ENCODE measurements around the gene TLCD4.

The TLCD4 gene

GRCh38 chr1:95117207-95118066, at the start of gene TLCD4:
TLCD4 (plus strand) TSS chr1:95117355; CDS start chr1:95143902, 26,547 bp downstream.
- no peaks in the 10 kb centered on the region for H3K9me3 ChIP-seq (ENCODE audit: control insufficient read depth, insufficient read depth, low read length)
- H3K36me3 ChIP-seq (ENCODE audit: control insufficient read depth, insufficient read depth, low read length) = no peaks in the 10 kb centered on the region
- H3K4me3 ChIP-seq (ENCODE audit: low read depth, low read length) = peak within 1 kb of the TSS; percentile 62
- H3K9ac ChIP-seq (ENCODE audit: low read depth, low read length) = peak within 1 kb of the TSS; percentile 13
- peaks cover 10% of the 10 kb centered on the region for H3K27me3 ChIP-seq (ENCODE audit: control insufficient read depth, insufficient read depth, low read length)
- H3K4me1 ChIP-seq (ENCODE audit: control insufficient read depth, insufficient read depth, low read length) = no peaks in the 10 kb centered on the region

DNA sequence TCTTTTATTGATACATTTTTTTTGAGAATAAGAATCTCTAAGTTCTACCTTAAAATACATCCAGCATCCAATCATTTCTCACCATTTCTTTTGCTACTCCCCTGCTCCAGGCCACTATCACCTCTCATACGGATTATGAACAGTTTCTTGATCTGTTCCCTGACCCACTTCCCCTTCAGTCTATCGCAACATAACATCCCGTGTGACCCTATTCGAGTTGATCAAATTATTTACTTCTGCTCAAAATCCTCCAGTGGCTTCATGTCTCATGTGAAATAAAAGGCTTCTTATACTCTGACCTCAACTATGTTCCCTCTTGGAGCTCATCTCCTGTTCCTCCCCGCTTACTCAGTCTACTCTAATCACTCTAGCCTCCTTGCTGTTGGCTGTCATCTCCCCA, 49.6 kb upstream of the TLCD4 start:
- Histone ChIP-seq H3K9ac (ENCODE audit: low read depth, low read length) (no peak overlapping the region), H3K4me3 (ENCODE audit: low read depth, low read length) (no peak overlapping the region), H3K4me1 (ENCODE audit: control insufficient read depth, insufficient read depth, low read length) (no peaks in the 10 kb centered on the region), H3K27me3 (ENCODE audit: control insufficient read depth, insufficient read depth, low read length) (no peaks in the 10 kb centered on the region), H3K36me3 (ENCODE audit: control insufficient read depth, insufficient read depth, low read length) (no peaks in the 10 kb centered on the region), H3K9me3 (ENCODE audit: control insufficient read depth, insufficient read depth, low read length) (no peaks in the 10 kb centered on the region)

GRCh38 chr1:95068956-95069709, 48.0 kb upstream of the TLCD4 start:
- Histone ChIP-seq H3K9ac (ENCODE audit: low read depth, low read length) (no peak overlapping the region), H3K9me3 (ENCODE audit: control insufficient read depth, insufficient read depth, low read length) (no peaks in the 10 kb centered on the region), H3K36me3 (ENCODE audit: control insufficient read depth, insufficient read depth, low read length) (no peaks in the 10 kb centered on the region), H3K27me3 (ENCODE audit: control insufficient read depth, insufficient read depth, low read length) (peaks cover 3% of the 10 kb centered on the region), H3K4me1 (ENCODE audit: control insufficient read depth, insufficient read depth, low read length) (no peaks in the 10 kb centered on the region), H3K4me3 (ENCODE audit: low read depth, low read length) (no peak overlapping the region)

DNA sequence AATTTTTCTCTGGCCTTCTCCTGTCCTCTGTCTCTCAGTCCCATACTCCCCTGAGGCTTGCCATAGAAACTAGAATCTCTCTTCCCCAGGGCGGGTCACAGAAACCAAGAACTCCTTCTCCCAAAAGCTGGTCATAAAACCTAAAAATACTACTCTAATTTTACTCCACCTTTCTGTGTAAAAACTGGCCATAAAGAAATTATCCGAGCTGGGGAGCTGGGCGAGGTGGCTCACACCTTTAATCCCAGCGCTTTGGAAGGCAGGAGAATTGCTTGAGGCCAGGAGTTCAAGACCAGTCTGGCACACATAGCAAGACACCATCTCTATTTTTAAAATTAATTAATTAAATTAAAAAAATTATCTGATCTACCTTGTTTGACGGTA, 47.5 kb upstream of the TLCD4 start:
- Histone ChIP-seq H3K27me3 (ENCODE audit: control insufficient read depth, insufficient read depth, low read length) (peaks cover 3% of the 10 kb centered on the region), H3K4me1 (ENCODE audit: control insufficient read depth, insufficient read depth, low read length) (no peaks in the 10 kb centered on the region), H3K36me3 (ENCODE audit: control insufficient read depth, insufficient read depth, low read length) (no peaks in the 10 kb centered on the region), H3K9me3 (ENCODE audit: control insufficient read depth, insufficient read depth, low read length) (no peaks in the 10 kb centered on the region), H3K4me3 (ENCODE audit: low read depth, low read length) (no peak overlapping the region), H3K9ac (ENCODE audit: low read depth, low read length) (no peak overlapping the region)

GRCh38 chr1:95071539-95071938, 45.6 kb upstream of the TLCD4 start:
- H3K27me3 ChIP-seq (ENCODE audit: control insufficient read depth, insufficient read depth, low read length) = peaks cover 6% of the 10 kb centered on the region
- H3K4me1 ChIP-seq (ENCODE audit: control insufficient read depth, insufficient read depth, low read length) = no peaks in the 10 kb centered on the region
- no peaks in the 10 kb centered on the region for H3K9me3 ChIP-seq (ENCODE audit: control insufficient read depth, insufficient read depth, low read length)
- H3K9ac ChIP-seq (ENCODE audit: low read depth, low read length) = no peak overlapping the region
- H3K4me3 ChIP-seq (ENCODE audit: low read depth, low read length) = no peak overlapping the region
- H3K36me3 ChIP-seq (ENCODE audit: control insufficient read depth, insufficient read depth, low read length) = no peaks in the 10 kb centered on the region

DNA sequence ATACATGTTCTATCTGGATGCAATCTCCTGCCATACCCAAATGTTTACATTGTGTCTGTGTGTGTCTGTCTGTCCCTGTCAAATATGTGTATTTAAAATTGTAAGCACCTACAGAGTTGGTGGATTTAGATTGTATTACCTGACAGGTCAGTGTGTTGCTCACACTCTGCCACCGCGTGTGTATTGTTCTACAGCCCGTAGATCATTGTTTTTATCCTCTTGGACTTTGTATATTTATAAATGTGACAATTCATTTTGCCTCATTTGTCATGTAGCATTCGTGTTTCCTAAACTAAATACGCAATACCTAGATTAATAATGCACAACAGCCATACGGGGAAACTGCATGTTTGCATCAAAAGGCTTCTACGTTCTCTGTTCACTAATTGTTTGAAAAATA, 45.0 kb upstream of the TLCD4 start:
- peak overlapping the region; percentile 48 for H3K9ac ChIP-seq (ENCODE audit: low read depth, low read length)
- H3K36me3 ChIP-seq (ENCODE audit: control insufficient read depth, insufficient read depth, low read length) = no peaks in the 10 kb centered on the region
- no peaks in the 10 kb centered on the region for H3K9me3 ChIP-seq (ENCODE audit: control insufficient read depth, insufficient read depth, low read length)
- peaks cover 6% of the 10 kb centered on the region for H3K27me3 ChIP-seq (ENCODE audit: control insufficient read depth, insufficient read depth, low read length)
- H3K4me1 ChIP-seq (ENCODE audit: control insufficient read depth, insufficient read depth, low read length) = no peaks in the 10 kb centered on the region
- peak overlapping the region; percentile 97 for H3K4me3 ChIP-seq (ENCODE audit: low read depth, low read length)

GRCh38 chr1:95072532-95073419, 44.4 kb upstream of the TLCD4 start, which contains the start of gene ALG14:
ALG14 (minus strand) TSS chr1:95072951; CDS start chr1:95072898, 53 bp downstream.
- H3K4me1 ChIP-seq (ENCODE audit: control insufficient read depth, insufficient read depth, low read length) = no peaks in the 10 kb centered on the region
- H3K9me3 ChIP-seq (ENCODE audit: control insufficient read depth, insufficient read depth, low read length) = no peaks in the 10 kb centered on the region
- H3K4me3 ChIP-seq (ENCODE audit: low read depth, low read length) = peak within 1 kb of the TSS; percentile 97
- peak within 1 kb of the TSS; percentile 48 for H3K9ac ChIP-seq (ENCODE audit: low read depth, low read length)
- no peaks in the 10 kb centered on the region for H3K36me3 ChIP-seq (ENCODE audit: control insufficient read depth, insufficient read depth, low read length)
- H3K27me3 ChIP-seq (ENCODE audit: control insufficient read depth, insufficient read depth, low read length) = peaks cover 6% of the 10 kb centered on the region

GRCh38 chr1:95073446-95073845, 43.7 kb upstream of the TLCD4 start:
- H3K4me3 ChIP-seq (ENCODE audit: low read depth, low read length) = peak overlapping the region; percentile 97
- H3K9me3 ChIP-seq (ENCODE audit: control insufficient read depth, insufficient read depth, low read length) = no peaks in the 10 kb centered on the region
- no peaks in the 10 kb centered on the region for H3K36me3 ChIP-seq (ENCODE audit: control insufficient read depth, insufficient read depth, low read length)
- peak overlapping the region; percentile 17 for H3K9ac ChIP-seq (ENCODE audit: low read depth, low read length)
- peaks cover 6% of the 10 kb centered on the region for H3K27me3 ChIP-seq (ENCODE audit: control insufficient read depth, insufficient read depth, low read length)
- no peaks in the 10 kb centered on the region for H3K4me1 ChIP-seq (ENCODE audit: control insufficient read depth, insufficient read depth, low read length)

DNA sequence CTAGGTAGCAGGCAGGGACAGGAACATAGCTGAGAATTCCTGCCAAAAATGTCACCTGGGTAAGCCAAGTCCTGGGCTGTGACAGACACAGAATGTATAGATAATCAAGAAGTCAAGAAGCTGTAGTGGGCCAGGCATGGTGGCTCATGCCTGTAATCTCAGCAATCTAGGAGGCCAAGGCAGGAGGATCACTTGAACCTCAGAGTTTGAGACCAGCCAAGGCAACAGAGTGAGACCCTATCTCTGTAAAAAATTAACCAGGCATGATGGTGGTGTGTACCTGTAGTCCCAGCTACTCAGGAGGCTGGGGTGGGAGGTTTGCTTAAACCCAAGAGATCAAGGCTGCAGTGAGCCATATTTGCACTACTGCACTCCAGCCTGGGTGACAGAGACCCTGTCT, 41.1 kb upstream of the TLCD4 start:
- Histone ChIP-seq H3K4me1 (ENCODE audit: control insufficient read depth, insufficient read depth, low read length) (no peaks in the 10 kb centered on the region), H3K36me3 (ENCODE audit: control insufficient read depth, insufficient read depth, low read length) (no peaks in the 10 kb centered on the region), H3K9ac (ENCODE audit: low read depth, low read length) (no peak overlapping the region), H3K9me3 (ENCODE audit: control insufficient read depth, insufficient read depth, low read length) (no peaks in the 10 kb centered on the region), H3K4me3 (ENCODE audit: low read depth, low read length) (no peak overlapping the region), H3K27me3 (ENCODE audit: control insufficient read depth, insufficient read depth, low read length) (peaks cover 6% of the 10 kb centered on the region)

DNA sequence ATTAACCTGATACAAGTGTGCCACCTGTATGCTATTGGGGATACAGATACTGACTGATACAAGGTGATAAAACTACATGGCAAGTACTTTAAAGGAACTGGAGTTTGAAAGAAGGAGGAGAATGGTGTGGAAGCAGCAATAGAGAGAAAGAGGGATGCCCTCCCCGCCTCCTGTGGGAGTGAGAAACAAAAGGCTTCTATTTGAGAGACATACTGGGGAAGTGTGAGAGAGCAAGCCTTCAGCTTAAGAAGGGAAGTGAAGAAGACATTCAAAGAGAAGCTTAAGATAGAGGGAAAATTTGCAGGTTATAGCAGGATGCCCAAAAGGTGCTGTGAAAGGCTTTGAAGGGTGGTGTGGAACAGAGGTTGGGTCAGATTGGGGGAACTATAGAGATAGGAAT, 36.7 kb upstream of the TLCD4 start:
- Histone ChIP-seq H3K9ac (ENCODE audit: low read depth, low read length) (no peak overlapping the region), H3K4me3 (ENCODE audit: low read depth, low read length) (no peak overlapping the region), H3K27me3 (ENCODE audit: control insufficient read depth, insufficient read depth, low read length) (peaks cover 3% of the 10 kb centered on the region), H3K9me3 (ENCODE audit: control insufficient read depth, insufficient read depth, low read length) (no peaks in the 10 kb centered on the region), H3K4me1 (ENCODE audit: control insufficient read depth, insufficient read depth, low read length) (peaks cover 7% of the 10 kb centered on the region), H3K36me3 (ENCODE audit: control insufficient read depth, insufficient read depth, low read length) (no peaks in the 10 kb centered on the region)

DNA sequence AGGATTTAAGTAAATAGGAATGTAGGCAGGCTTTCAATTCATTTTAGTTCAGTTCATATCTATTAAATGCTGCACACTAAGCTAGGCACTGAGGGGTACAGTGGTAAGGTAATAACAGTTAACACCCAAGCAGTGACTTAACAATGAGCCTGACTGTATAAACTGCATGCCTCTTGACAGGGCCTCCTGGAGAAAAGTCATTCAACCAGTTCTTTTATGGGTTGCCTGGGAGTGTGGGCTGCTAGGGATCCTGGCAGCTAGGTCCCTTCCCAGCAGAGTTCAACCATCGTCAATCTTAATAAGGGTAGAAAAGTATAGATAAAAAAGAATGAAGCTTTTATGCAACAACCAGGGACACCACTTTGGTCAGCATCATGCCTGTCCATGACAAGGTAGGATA, 36.3 kb upstream of the TLCD4 start:
- Histone ChIP-seq H3K27me3 (ENCODE audit: control insufficient read depth, insufficient read depth, low read length) (peaks cover 3% of the 10 kb centered on the region), H3K9ac (ENCODE audit: low read depth, low read length) (no peak overlapping the region), H3K9me3 (ENCODE audit: control insufficient read depth, insufficient read depth, low read length) (no peaks in the 10 kb centered on the region), H3K4me3 (ENCODE audit: low read depth, low read length) (no peak overlapping the region), H3K4me1 (ENCODE audit: control insufficient read depth, insufficient read depth, low read length) (peaks cover 8% of the 10 kb centered on the region), H3K36me3 (ENCODE audit: control insufficient read depth, insufficient read depth, low read length) (no peaks in the 10 kb centered on the region)
